Activated naive CD4-positive, alpha-beta T cell treated with anti-CD3 and anti-CD28 coated beads, Interleukin-2, amount 10 ng/mL, durations not matched to agents 7 days and 5 days (primary cell): ENCODE results near the gene SMOC1.

Source experiments
- CTCF ChIA-PET: fragments of 350-600 bp; sonication (Branson Sonifier 250); formaldehyde crosslinking; loops from one replicate; lab custom pipeline; 2021; ENCODE audit warnings: antibody characterized with exemption; lab: Charles Lee
- DNase-seq: peaks from one replicate; pipeline ENCODE4 v3.0.0-alpha.2; 2020
- H3K27ac Mint-ChIP-seq: one replicate; pipeline ENCODE4 v1.8.0; 2021; ENCODE audit warnings: mild to moderate bottlenecking, moderate library complexity, mixed read lengths
- H3K27me3 Mint-ChIP-seq: one replicate; pipeline ENCODE4 v1.8.0; 2021; ENCODE audit warnings: mild to moderate bottlenecking, mixed read lengths
- H3K36me3 Mint-ChIP-seq: one replicate; pipeline ENCODE4 v1.8.0; 2021; ENCODE audit warnings: mixed read lengths
- H3K4me1 Mint-ChIP-seq: one replicate; pipeline ENCODE4 v1.8.0; 2021; ENCODE audit warnings: mixed read lengths
- H3K4me3 Mint-ChIP-seq: one replicate; pipeline ENCODE4 v1.8.0; 2021; ENCODE audit warnings: mild to moderate bottlenecking, moderate library complexity, mixed read lengths
- H3K9me3 Mint-ChIP-seq: one replicate; pipeline ENCODE4 v1.8.0; 2021; ENCODE audit warnings: mixed read lengths

The SMOC1 gene

GRCh38 chr14:70061108-70061507 lies 181.9 kb downstream of the SMOC1 start:
- DNase-seq, result no peak
- no peaks in the 10 kb centered on the region for H3K9me3 Mint-ChIP-seq
- no peaks in the 10 kb centered on the region for H3K4me1 Mint-ChIP-seq
- CTCF ChIA-PET, result no interaction called here
- H3K36me3 Mint-ChIP-seq, result no peaks in the 10 kb centered on the region
- no peak overlapping the region for H3K4me3 Mint-ChIP-seq
- no peak overlapping the region for H3K27ac Mint-ChIP-seq
- peaks cover 26% of the 10 kb centered on the region for H3K27me3 Mint-ChIP-seq

- CTCF ChIA-PET, result no interaction called here
- no peak for DNase-seq
- no peaks in the 10 kb centered on the region for H3K9me3 Mint-ChIP-seq
- no peaks in the 10 kb centered on the region for H3K36me3 Mint-ChIP-seq
- no peak overlapping the region for H3K4me3 Mint-ChIP-seq
- H3K4me1 Mint-ChIP-seq, result no peaks in the 10 kb centered on the region
- H3K27ac Mint-ChIP-seq, result no peak overlapping the region
- H3K27me3 Mint-ChIP-seq, result peaks cover 18% of the 10 kb centered on the region
These were observed 185.1 kb downstream of the SMOC1 start for GRCh38 chr14:70064136-70064865.

GRCh38 chr14:70067810-70068209 lies 188.6 kb downstream of the SMOC1 start:
- DNase-seq, result no peak
- H3K27ac Mint-ChIP-seq, result no peak overlapping the region
- no peaks in the 10 kb centered on the region for H3K4me1 Mint-ChIP-seq
- H3K27me3 Mint-ChIP-seq, result peaks cover 14% of the 10 kb centered on the region
- H3K9me3 Mint-ChIP-seq, result no peaks in the 10 kb centered on the region
- CTCF ChIA-PET, result interaction anchor here (1.2 kb wide), 1 partner anchor 19 kb away, joined by 3 read pairs; no protein-coding TSS in a partner anchor
- H3K36me3 Mint-ChIP-seq, result no peaks in the 10 kb centered on the region
- no peak overlapping the region for H3K4me3 Mint-ChIP-seq

GRCh38 chr14:70069186-70069585 lies 190.0 kb downstream of the SMOC1 start:
- no peaks in the 10 kb centered on the region for H3K36me3 Mint-ChIP-seq
- CTCF ChIA-PET, result interaction anchor here (1.2 kb wide), 1 partner anchor 15 kb away, joined by 3 read pairs; no protein-coding TSS in a partner anchor
- H3K27ac Mint-ChIP-seq, result no peak overlapping the region
- no peak overlapping the region for H3K4me3 Mint-ChIP-seq
- no peaks in the 10 kb centered on the region for H3K9me3 Mint-ChIP-seq
- DNase-seq, result no peak
- no peaks in the 10 kb centered on the region for H3K4me1 Mint-ChIP-seq
- peaks cover 8% of the 10 kb centered on the region for H3K27me3 Mint-ChIP-seq

GRCh38 chr14:70073924-70074566 lies 194.8 kb downstream of the SMOC1 start:
- Mint-ChIP-seq H3K4me3 (no peak overlapping the region), H3K36me3 (no peaks in the 10 kb centered on the region), H3K27me3 (peaks cover 8% of the 10 kb centered on the region), H3K27ac (no peak overlapping the region), H3K9me3 (no peaks in the 10 kb centered on the region), H3K4me1 (no peaks in the 10 kb centered on the region)
- DNase-seq, result peak; percentile 67
- CTCF ChIA-PET, result interaction anchor here (0.7 to 1.8 kb wide), 12 partner anchors 9 to 497 kb away, joined by 3 to 12 read pairs (median 6); no protein-coding TSS in a partner anchor

- CTCF ChIA-PET, result interaction anchor here (1.3 kb wide), 1 partner anchor 10 kb away, joined by 3 read pairs; no protein-coding TSS in a partner anchor
- Mint-ChIP-seq H3K9me3 (no peaks in the 10 kb centered on the region), H3K36me3 (no peaks in the 10 kb centered on the region), H3K27ac (no peak overlapping the region), H3K27me3 (peaks cover 12% of the 10 kb centered on the region), H3K4me3 (no peak overlapping the region), H3K4me1 (no peaks in the 10 kb centered on the region)
- no peak for DNase-seq
These were observed 197.8 kb downstream of the SMOC1 start for GRCh38 chr14:70077005-70077404.

GRCh38 chr14:70077720-70078119 lies 198.5 kb downstream of the SMOC1 start:
- no peaks in the 10 kb centered on the region for H3K9me3 Mint-ChIP-seq
- H3K27me3 Mint-ChIP-seq, result peaks cover 13% of the 10 kb centered on the region
- H3K36me3 Mint-ChIP-seq, result no peaks in the 10 kb centered on the region
- H3K4me3 Mint-ChIP-seq, result no peak overlapping the region
- H3K4me1 Mint-ChIP-seq, result no peaks in the 10 kb centered on the region
- CTCF ChIA-PET, result no interaction called here
- no peak for DNase-seq
- H3K27ac Mint-ChIP-seq, result no peak overlapping the region

- CTCF ChIA-PET, result interaction anchor here (1.0 kb wide), 1 partner anchor 9 kb away, joined by 7 read pairs; no protein-coding TSS in a partner anchor
- Mint-ChIP-seq H3K4me3 (no peak overlapping the region), H3K27ac (no peak overlapping the region), H3K27me3 (peaks cover 19% of the 10 kb centered on the region), H3K36me3 (no peaks in the 10 kb centered on the region), H3K9me3 (no peaks in the 10 kb centered on the region), H3K4me1 (no peaks in the 10 kb centered on the region)
- no peak for DNase-seq
These were observed 199.1 kb downstream of the SMOC1 start for GRCh38 chr14:70078329-70078728.

GRCh38 chr14:70080076-70080475 lies 200.9 kb downstream of the SMOC1 start:
- Mint-ChIP-seq H3K36me3 (no peaks in the 10 kb centered on the region), H3K4me3 (no peak overlapping the region), H3K9me3 (no peaks in the 10 kb centered on the region), H3K4me1 (no peaks in the 10 kb centered on the region), H3K27me3 (peaks cover 20% of the 10 kb centered on the region), H3K27ac (no peak overlapping the region)
- CTCF ChIA-PET, result no interaction called here
- DNase-seq, result no peak
